HG03558 (cell line): ENCODE data around the gene SLC38A10.

Experiments
- ATAC-seq: cut with Tn5 transposase; IDR thresholded peaks from one replicate; pipeline ENCODE4 v1.9.1; 2021; ENCODE audit warnings: moderate number of reproducible peaks; ENCODE audit not compliant: unreplicated experiment; ENCODE audit errors: extremely low read depth

Gene SLC38A10

DNA sequence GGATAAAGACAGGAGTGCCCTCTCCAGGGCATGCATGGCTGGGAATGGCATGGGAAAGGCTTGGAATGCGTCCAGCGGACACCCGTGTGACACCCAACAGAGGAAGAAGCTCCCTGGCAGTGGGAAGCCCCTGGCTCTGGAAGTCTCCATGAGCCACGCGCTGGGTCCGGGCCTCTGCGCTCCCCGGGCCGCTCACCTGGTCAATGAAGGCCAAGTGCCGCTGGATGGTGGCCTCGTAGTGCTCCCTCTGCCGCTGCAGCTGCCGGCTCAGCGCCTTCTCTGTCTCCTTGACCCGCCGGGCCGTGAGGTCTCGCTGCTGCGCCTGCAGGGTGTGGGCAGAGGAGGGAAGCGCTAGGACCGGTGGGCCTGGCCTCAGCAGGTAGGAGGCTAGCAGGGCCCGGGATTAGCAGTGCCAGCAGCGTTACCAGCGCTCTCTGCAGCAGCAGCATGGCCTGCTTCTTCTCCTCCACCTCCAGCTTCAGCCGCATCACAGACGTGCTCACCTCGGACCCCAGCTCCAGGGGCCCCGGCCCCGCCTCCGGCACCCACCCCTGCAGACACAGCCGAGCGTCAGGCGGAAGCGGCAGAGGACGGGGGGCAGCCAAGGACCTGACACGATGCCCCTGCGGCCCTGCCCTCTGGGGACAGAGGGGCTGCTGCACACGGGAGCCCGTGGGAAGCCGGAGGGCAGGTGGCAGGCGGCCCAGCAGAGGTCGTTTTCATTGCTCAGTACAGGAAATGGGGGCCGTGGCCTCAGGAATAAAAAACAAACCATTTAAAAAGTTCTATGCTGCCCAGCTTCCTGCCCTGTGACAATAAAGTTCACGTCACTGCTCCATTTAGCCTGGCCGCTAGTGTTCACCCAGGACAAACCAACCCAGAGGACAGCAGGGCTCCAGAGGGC lies 98.3 kb downstream of the SLC38A10 start:
- no peak for ATAC-seq

- no peak for ATAC-seq
Observed at GRCh38 chr17:81195941-81196495, 99.1 kb downstream of the SLC38A10 start.
